ENCODE data around the gene KIF1A.
"Not testable (repeated sequence)": the region's sequence is repeated elsewhere in the genome, so short reads cannot be mapped to it uniquely, and the experiment has no call there.

KIF1A gene

DNA sequence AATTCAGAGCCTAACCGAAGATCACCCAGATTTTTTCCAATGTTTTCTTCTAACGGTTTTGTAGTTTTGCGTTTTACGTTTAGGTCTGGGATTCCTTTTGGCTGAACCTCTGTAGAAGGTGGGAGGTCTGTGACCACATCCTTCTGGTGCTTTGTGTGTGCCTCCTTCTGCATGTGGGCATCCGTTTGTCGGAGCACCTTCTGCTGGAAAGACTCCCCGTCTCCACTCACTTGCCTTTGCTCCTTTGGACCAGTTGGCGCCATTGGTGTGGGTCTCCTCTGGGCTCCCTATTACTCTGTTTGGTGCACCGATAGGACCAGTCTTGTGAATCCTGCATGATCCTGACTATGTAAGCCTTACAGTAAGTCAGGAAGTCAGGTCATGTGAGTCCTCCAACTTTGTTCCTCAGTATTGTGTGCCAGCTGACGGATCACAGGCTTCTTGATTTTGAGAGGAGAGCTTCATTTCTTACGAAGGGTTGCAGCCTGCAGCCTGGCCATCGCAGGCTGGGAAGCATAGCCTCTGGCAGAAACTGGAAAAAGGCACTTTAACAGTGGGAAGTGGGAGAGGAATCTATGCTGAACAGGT is 114.7 kb downstream of the KIF1A start:
- no peak for TF ChIP-seq CTCF (conservative IDR thresholded peaks at IDR 0.05; ENCODE audit: control insufficient read depth, insufficient read depth, low read depth, low read length)
- no peak for DNase-seq (ENCODE audit: low read depth)
- H3K4me3 ChIP-seq (ENCODE audit: control insufficient read depth, low read depth, low read length): no peak overlapping the region

- DNase-seq (ENCODE audit: low read depth): no peak
- TF ChIP-seq CTCF (conservative IDR thresholded peaks at IDR 0.05; ENCODE audit: control insufficient read depth, insufficient read depth, low read depth, low read length): no peak
- no peak overlapping the region for H3K4me3 ChIP-seq (ENCODE audit: control insufficient read depth, low read depth, low read length)
These were observed 115.4 kb downstream of the KIF1A start for GRCh38 chr2:240704651-240705050.

GRCh38 chr2:240703417-240704341 is 116.3 kb downstream of the KIF1A start:
- H3K4me3 ChIP-seq (ENCODE audit: control insufficient read depth, low read depth, low read length): no peak overlapping the region
- TF ChIP-seq CTCF (conservative IDR thresholded peaks at IDR 0.05; ENCODE audit: control insufficient read depth, insufficient read depth, low read depth, low read length): no peak
- no peak for DNase-seq (ENCODE audit: low read depth)

- TF ChIP-seq CTCF (conservative IDR thresholded peaks at IDR 0.05; ENCODE audit: control insufficient read depth, insufficient read depth, low read depth, low read length): no peak
- no peak overlapping the region for H3K4me3 ChIP-seq (ENCODE audit: control insufficient read depth, low read depth, low read length)
- DNase-seq (ENCODE audit: low read depth): no peak
These were observed 117.4 kb downstream of the KIF1A start for GRCh38 chr2:240702640-240703011.

GRCh38 chr2:240701736-240702639 is 118.0 kb downstream of the KIF1A start:
- no peak for TF ChIP-seq CTCF (conservative IDR thresholded peaks at IDR 0.05; ENCODE audit: control insufficient read depth, insufficient read depth, low read depth, low read length)
- no peak for DNase-seq (ENCODE audit: low read depth)
- no peak overlapping the region for H3K4me3 ChIP-seq (ENCODE audit: control insufficient read depth, low read depth, low read length)

DNA sequence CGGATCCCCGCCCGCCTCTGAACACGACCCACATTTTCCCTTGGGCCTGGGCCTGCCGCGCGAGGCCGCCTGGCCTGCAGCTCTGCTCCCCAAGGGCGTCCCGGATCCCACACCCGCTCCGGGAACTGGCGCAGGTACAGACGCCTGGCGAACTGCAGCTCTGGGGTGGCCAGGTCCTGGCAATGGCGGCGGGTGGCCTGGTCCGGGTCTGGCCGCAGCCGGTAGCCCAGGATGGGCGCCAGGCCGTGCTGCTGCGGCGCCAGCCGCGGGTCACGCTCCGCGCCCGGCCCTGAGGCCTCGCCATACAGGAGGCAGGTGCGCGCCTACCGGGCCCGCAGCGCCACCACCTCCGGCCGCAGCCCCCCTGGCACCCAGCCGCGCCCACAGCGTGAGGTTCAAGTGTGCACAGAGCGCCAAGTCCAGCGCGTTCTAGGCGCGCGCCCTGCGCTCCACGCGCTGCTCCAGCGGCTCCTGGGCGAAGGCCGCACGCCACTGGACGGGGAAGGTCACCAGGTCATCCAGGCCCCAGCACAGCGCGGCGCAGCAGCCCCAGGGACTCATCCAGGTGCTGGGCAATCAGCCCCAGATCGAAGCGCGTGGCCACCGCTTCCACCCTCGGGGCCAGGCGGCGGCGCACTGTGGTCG is 118.8 kb downstream of the KIF1A start:
- no peak overlapping the region for H3K4me3 ChIP-seq (ENCODE audit: control insufficient read depth, low read depth, low read length)
- no peak for DNase-seq (ENCODE audit: low read depth)
- no peak for TF ChIP-seq CTCF (conservative IDR thresholded peaks at IDR 0.05; ENCODE audit: control insufficient read depth, insufficient read depth, low read depth, low read length)

GRCh38 chr2:240700616-240701015 is 119.4 kb downstream of the KIF1A start:
- not testable (repeated sequence) for H3K4me3 ChIP-seq (ENCODE audit: control insufficient read depth, low read depth, low read length); DNase-seq (ENCODE audit: low read depth)

DNA sequence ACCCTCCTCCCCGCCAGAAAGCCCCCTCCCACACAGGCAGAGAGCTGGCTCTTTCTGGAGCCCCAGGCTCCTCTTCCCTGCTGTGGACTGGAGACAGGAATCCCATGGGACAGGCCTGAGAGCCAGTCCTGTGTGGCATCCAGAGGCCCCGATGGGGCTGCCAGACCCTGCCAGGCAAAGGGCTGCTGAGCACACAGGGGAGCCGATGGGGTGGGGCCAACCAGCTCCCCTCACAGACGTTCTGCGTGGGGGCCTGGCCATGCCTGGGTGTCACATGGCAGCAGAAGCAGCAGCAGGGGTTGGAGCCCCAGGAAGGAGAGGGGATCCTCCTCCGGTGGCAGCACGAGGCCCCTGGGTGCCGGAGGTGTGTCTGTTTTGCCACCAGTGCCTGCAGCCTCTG is 120.2 kb downstream of the KIF1A start:
- not testable (repeated sequence) for H3K4me3 ChIP-seq (ENCODE audit: control insufficient read depth, low read depth, low read length); DNase-seq (ENCODE audit: low read depth)

GRCh38 chr2:240698852-240699561 is 121.0 kb downstream of the KIF1A start:
- not testable (repeated sequence) for DNase-seq (ENCODE audit: low read depth); H3K4me3 ChIP-seq (ENCODE audit: control insufficient read depth, low read depth, low read length)
